Anterior cingulate cortex (tissue), 58 donors: ENCODE results near the gene PIP5K1B.
A peak's percentile ranks its signal among the peaks of the same experiment; 100 is the strongest.

Experiments
- DNase-seq, 58 donors: peaks; one replicate each; lab custom pipeline; 2025; lab: John Stamatoyannopoulos, UW

The PIP5K1B gene

GRCh38 chr9:69012696-69013381 is 307.8 kb downstream of the PIP5K1B start:
- DNase-seq: peak in 1 of 58 donors; percentile 8

- DNase-seq: no peak
Observed at GRCh38 chr9:69013382-69013727, 308.3 kb downstream of the PIP5K1B start.

- no peak for DNase-seq
Observed at GRCh38 chr9:69014013-69014412, 309.0 kb downstream of the PIP5K1B start, which contains the start of gene PRKACG. Gene PRKACG, minus strand, starts transcription at chr9:69014113. Its CDS starts 21 bp downstream, at chr9:69014092.

- DNase-seq: no peak
Observed at GRCh38 chr9:69016191-69017096, 311.4 kb downstream of the PIP5K1B start.

GRCh38 chr9:69018737-69019136 is 313.7 kb downstream of the PIP5K1B start:
- DNase-seq: no peak

- no peak for DNase-seq
Observed at GRCh38 chr9:69019808-69020207, 314.8 kb downstream of the PIP5K1B start.

GRCh38 chr9:69020301-69021145 is 315.5 kb downstream of the PIP5K1B start:
- DNase-seq: no peak

DNA sequence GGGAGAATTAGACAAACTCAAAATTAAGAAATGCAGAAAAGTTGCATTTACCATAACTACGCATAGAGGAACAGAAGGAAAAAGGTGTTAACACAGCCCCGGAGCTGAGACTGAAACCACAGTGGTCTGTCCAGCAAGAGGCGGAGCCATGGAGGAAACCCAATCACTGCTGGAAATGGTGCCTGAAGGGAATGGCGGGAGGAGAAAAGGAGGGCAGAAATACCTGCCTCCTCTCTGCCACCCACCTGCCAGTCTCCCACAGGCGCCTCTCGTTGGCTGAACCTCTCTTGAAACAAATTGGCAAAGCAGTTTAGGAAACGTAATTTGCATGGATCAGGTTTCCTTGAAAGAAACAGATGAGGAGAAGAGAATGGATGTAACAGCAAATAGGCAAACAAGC is 318.6 kb downstream of the PIP5K1B start:
- DNase-seq: no peak

DNA sequence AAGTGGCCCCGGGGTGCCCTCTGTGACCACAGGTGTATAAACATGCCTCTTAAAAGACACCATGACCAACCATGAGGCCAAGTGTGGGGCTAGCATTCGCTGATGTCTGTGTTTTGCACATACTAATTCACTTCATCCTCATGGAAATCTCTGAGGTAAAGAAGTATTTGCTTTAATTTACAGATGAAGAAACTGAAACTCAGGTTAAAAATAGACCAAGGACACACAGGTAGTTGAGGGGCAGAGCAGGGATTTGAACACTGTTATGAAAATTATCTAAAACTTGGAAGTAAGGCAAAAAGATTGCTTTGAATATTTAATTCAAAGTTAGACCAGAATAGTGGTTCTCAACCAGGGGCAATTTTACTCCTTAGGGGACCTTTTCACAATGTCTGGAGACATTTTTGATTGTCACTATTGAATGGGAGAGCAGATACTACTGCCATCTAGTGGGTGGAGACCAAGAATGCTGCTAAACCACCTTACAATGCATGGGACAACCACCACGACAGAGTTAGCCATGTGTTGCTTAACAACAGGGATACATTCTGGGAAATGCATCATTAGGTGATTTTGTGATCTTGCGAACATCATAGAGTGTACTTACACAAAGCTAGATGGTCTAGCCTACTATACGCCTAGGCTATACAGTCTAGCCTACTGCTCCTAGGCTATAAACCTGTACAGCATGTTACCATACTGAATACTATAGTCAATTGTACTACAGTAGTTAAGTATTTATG is 322.5 kb downstream of the PIP5K1B start:
- DNase-seq: peak in 14 of 58 donors; percentile 2 to 41 (median 8)

- no peak for DNase-seq
Observed at GRCh38 chr9:69028754-69029153, 323.7 kb downstream of the PIP5K1B start.

- DNase-seq: no peak
Observed at GRCh38 chr9:69029535-69029934, 324.5 kb downstream of the PIP5K1B start.

DNA sequence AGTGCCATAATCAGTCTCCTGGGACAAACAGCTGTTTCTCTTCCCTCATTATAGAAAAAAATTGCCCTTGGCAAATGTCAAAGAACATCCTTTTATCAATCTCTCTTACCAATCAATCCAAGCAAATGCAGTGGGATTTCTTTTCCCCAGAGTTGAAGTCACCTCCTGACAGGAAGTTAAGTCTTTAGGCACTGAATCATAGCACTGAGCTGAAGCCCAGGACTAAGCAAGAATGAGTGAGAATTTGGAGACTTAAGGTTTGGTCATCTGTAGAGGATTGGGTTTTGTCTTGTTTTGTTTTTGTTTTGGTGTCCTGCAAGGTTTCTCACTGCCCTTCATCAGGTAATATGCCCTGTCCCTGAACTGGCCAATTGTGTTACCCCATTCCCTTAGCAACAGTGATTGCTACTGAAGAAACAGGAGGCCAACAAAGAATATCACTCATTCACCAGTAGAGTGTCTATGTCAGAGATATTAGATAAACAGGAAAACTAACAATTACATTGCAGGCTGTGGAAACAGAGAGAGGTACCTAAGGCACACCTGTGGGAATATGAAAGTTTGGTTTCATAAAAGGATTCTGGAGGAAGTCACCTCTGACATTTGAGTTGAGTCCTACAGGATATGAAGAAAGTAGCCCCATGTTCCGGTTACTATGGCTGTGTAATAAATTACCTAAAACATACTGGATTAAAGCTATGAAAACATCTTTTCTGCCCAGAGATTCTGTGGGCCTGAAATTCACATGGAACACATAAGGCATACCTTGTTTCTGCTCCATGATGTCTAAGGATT is 326.0 kb downstream of the PIP5K1B start:
- DNase-seq: no peak

DNA sequence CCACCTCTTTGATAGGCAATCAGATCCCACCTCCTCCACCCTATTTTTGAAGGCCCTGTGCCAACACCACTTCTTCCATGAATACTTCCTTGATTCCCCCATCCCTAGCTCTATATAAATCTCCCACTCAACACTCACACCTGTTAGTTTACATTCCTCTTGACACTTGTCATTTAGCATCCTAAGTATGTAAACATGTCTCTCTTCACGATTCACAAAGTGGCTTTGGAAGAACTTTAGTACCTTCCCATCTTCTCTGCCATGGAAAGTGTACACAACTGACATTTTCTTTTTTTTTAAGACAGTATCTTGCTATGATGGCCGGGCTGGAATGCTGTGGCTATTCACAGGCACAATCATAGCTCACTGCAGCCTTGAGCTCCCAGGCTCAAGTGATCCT is 329.0 kb downstream of the PIP5K1B start:
- no peak for DNase-seq

DNA sequence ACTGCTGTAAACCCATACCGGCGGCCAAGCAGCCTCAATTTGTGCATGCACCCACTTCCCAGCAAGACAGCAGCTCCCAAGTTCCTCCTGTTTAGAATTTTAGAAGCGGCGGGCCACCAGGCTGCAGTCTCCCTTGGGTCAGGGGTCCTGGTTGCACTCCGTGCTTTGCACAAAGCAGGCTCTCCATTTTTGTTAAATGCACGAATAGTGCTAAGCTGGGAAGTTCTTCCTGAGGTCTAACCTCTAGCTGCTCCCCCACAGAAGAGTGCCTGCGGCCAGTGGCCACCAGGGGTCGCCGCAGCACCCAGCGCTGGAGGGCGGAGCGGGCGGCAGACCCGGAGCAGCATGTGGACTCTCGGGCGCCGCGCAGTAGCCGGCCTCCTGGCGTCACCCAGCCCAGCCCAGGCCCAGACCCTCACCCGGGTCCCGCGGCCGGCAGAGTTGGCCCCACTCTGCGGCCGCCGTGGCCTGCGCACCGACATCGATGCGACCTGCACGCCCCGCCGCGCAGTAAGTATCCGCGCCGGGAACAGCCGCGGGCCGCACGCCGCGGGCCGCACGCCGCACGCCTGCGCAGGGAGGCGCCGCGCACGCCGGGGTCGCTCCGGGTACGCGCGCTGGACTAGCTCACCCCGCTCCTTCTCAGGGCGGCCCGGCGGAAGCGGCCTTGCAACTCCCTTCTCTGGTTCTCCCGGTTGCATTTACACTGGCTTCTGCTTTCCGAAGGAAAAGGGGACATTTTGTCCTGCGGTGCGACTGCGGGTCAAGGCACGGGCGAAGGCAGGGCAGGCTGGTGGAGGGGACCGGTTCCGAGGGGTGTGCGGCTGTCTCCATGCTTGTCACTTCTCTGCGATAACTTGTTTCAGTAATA is 330.6 kb downstream of the PIP5K1B start, which contains the start of gene FXN:
Gene FXN (plus strand): TSS at position 315 of the 871 bp plus-strand sequence. CDS start 31 bp downstream, at position 346.
- DNase-seq: peak in 57 of 58 donors; percentile 25 to 88 (median 72)

DNA sequence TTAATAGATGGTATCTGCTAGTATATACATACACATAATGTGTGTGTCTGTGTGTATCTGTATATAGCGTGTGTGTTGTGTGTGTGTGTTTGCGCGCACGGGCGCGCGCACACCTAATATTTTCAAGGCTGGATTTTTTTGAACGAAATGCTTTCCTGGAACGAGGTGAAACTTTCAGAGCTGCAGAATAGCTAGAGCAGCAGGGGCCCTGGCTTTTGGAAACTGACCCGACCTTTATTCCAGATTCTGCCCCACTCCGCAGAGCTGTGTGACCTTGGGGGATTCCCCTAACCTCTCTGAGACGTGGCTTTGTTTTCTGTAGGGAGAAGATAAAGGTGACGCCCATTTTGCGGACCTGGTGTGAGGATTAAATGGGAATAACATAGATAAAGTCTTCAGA is 331.3 kb downstream of the PIP5K1B start:
- peak in 1 of 58 donors; percentile 42 for DNase-seq

- no peak for DNase-seq
Observed at GRCh38 chr9:69036799-69037198, 331.8 kb downstream of the PIP5K1B start.

DNA sequence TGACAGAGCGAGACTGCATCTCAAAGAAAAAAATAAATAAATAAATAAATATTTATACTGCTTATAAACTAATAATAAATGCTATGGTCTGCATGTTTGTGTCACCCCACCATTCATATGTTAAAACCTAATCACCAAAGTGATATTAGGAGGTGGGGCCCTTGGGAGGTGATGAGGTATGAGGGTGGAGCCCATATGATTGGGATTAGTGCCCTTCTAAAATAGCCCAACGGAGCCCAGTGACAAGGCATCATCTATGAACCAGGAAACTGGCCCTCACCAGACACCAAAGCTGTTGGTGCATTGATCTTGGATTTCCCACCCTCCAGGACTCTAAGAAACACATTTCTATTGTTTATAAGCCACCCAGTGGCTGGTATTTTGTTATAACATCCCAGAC is 335.6 kb downstream of the PIP5K1B start:
- DNase-seq: no peak
